Breast epithelium (tissue), 4 donors: Measurements from ENCODE around the gene PGM5. TPM values are rescaled to one million over a fixed set of nuclear protein-coding genes. Genes with fewer than 3 reads are reported as not detected.

Source experiments
- DNase-seq, 2 donors: peaks; one replicate each; pipeline ENCODE4 v3.0.0-alpha.2; 2019; ENCODE audit warnings: low spot score in 2 of 2
- H3K27ac ChIP-seq, 2 donors: fragments of 200-600 bp; sonication (generic) in 1 of 2; one replicate each; pipeline ENCODE4 v1.5.1; 2016 to 2019; ENCODE audit warnings: mild to moderate bottlenecking in 1 of 2
- H3K27me3 ChIP-seq, 2 donors: fragments of 200-600 bp; sonication (generic) in 1 of 2; one replicate each; pipeline versions ENCODE4 v1.5.1 to v1.6.0; 2017 to 2019; ENCODE audit warnings: control low read depth in 1 of 2, mild to moderate bottlenecking in 1 of 2
- H3K36me3 ChIP-seq: fragments of 200-600 bp; one replicate; pipeline ENCODE4 v1.5.1; 2019
- H3K4me1 ChIP-seq, 2 donors: fragments of 200-600 bp; sonication (generic); one replicate each; pipeline ENCODE4 v1.5.1; 2016 to 2019; ENCODE audit warnings: control low read depth in 1 of 2
- H3K4me3 ChIP-seq, 3 donors: fragments of 200-600 bp; sonication (generic); 1 replicate in 2 of 3; 2 replicates in 1 of 3; pipeline ENCODE4 v1.5.1; 2016 to 2019; ENCODE audit warnings: mild to moderate bottlenecking in 3 of 3, moderate library complexity in 2 of 3
- H3K9me3 ChIP-seq, 2 donors: fragments of 200-600 bp; sonication (generic) in 1 of 2; one replicate each; pipeline ENCODE4 v1.5.1; 2016 to 2019; ENCODE audit warnings: control low read depth in 1 of 2
- CTCF ChIP-seq, 3 donors: fragments of 450-650 bp; IDR thresholded peaks; one replicate each; pipeline ENCODE4 v1.5.1; 2016 to 2017; ENCODE audit warnings: antibody characterized with exemption in 3 of 3, mild to moderate bottlenecking in 3 of 3, moderate library complexity in 3 of 3
- POLR2A ChIP-seq: fragments of 450-650 bp; IDR thresholded peaks from one replicate; pipeline ENCODE4 v1.6.1; 2016; ENCODE audit warnings: antibody characterized with exemption, mild to moderate bottlenecking, moderate library complexity
- POLR2AphosphoS5 ChIP-seq, 3 donors: sonication (generic); formaldehyde crosslinking; IDR thresholded peaks; one replicate each; pipeline ENCODE4 v1.6.1; 2017; ENCODE audit warnings: antibody characterized with exemption in 3 of 3
- intact Hi-C: fragments of 100-400 bp; cut with DNase I; formaldehyde crosslinking; loops from one replicate; pipeline ENCODE4 v1.15.1; 2023; ENCODE audit warnings: low total_unique reads
- total RNA-seq, 3 donors: library from RNA; depleted of rRNA; stranded (reverse); fragments of >200 nt; gene quantifications; one replicate each; pipeline ENCODE4 v1.1.0, GENCODE V29; 2016

The PGM5 gene
- total RNA-seq, 3 donors from 2014 or later = 11.6 to 30.8 (median 22.2) TPM

- H3K9me3 ChIP-seq = no peaks in the 10 kb centered on the region
- no peaks in the 10 kb centered on the region for H3K27me3 ChIP-seq
- intact Hi-C loops = no loop called here
- H3K4me3 ChIP-seq = no peak overlapping the region
- no peak for DNase-seq
- no peaks in the 10 kb centered on the region for H3K36me3 ChIP-seq
- H3K4me1 ChIP-seq = no peaks in the 10 kb centered on the region
- TF ChIP-seq CTCF (IDR thresholded peaks at IDR 0.05) (no peak), POLR2AphosphoS5 (IDR thresholded peaks at IDR 0.05) (no peak), POLR2A (no peak)
- H3K27ac ChIP-seq = no peak overlapping the region
Observed at GRCh38 chr9:68530618-68531017, 174.2 kb downstream of the PGM5 start.

GRCh38 chr9:68532131-68532530 lies 175.7 kb downstream of the PGM5 start:
- intact Hi-C loops = no loop called here
- Histone ChIP-seq H3K9me3 (no peaks in the 10 kb centered on the region), H3K4me3 (no peak overlapping the region), H3K36me3 (no peaks in the 10 kb centered on the region), H3K4me1 (no peaks in the 10 kb centered on the region), H3K27ac (no peak overlapping the region), H3K27me3 (no peaks in the 10 kb centered on the region)
- no peak for DNase-seq
- TF ChIP-seq CTCF (IDR thresholded peaks at IDR 0.05) (no peak), POLR2AphosphoS5 (IDR thresholded peaks at IDR 0.05) (no peak), POLR2A (no peak)

DNA sequence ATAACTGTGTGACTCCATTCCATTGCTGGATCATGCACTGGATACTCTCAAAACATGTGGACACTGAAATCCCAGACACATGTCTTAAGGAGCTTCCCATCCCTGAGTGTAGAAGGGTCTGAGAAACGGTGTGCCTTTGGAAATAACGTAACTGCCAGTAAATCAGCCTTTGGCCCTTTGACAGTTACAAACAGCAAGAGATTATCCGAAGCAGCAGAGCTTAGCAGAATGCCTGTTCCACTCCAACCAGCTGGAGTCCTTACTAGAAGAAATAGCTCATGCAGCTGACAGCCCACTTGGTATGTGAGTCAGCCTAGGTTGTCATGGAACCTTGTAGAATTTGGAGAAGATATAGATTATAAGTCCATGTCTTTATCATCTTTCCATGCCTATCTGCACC lies 177.3 kb downstream of the PGM5 start:
- DNase-seq = no peak
- H3K27me3 ChIP-seq = no peaks in the 10 kb centered on the region
- no peak overlapping the region for H3K4me3 ChIP-seq
- TF ChIP-seq POLR2A (no peak), POLR2AphosphoS5 (IDR thresholded peaks at IDR 0.05) (no peak), CTCF (IDR thresholded peaks at IDR 0.05) (no peak)
- H3K4me1 ChIP-seq = no peaks in the 10 kb centered on the region
- intact Hi-C loops = no loop called here
- no peaks in the 10 kb centered on the region for H3K9me3 ChIP-seq
- no peaks in the 10 kb centered on the region for H3K36me3 ChIP-seq
- no peak overlapping the region for H3K27ac ChIP-seq

- Histone ChIP-seq H3K4me3 (no peak overlapping the region), H3K4me1 (no peaks in the 10 kb centered on the region), H3K27ac (no peak overlapping the region), H3K36me3 (no peaks in the 10 kb centered on the region), H3K27me3 (no peaks in the 10 kb centered on the region), H3K9me3 (no peaks in the 10 kb centered on the region)
- intact Hi-C loops = no loop called here
- TF ChIP-seq POLR2AphosphoS5 (IDR thresholded peaks at IDR 0.05) (no peak), CTCF (IDR thresholded peaks at IDR 0.05) (no peak), POLR2A (no peak)
- no peak for DNase-seq
Observed at GRCh38 chr9:68536876-68537615, 180.6 kb downstream of the PGM5 start.

DNA sequence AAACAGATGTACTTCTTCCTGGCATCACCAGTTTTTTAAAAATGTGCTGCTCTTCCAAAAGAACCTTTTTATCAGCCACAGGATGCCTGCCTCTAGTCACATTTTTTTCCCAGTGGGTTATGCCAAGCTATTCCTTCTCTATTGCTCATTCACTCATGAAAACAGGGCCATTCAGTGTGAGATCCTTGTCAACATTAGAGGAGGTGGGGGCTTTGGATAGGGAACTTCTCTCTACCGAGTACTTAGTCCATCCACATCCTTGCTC lies 181.1 kb downstream of the PGM5 start:
- Histone ChIP-seq H3K4me1 (no peaks in the 10 kb centered on the region), H3K27ac (no peak overlapping the region), H3K4me3 (no peak overlapping the region), H3K9me3 (no peaks in the 10 kb centered on the region), H3K36me3 (no peaks in the 10 kb centered on the region), H3K27me3 (no peaks in the 10 kb centered on the region)
- TF ChIP-seq CTCF (IDR thresholded peaks at IDR 0.05) = no peak
- TF ChIP-seq POLR2AphosphoS5 (IDR thresholded peaks at IDR 0.05) = no peak
- TF ChIP-seq POLR2A = no peak
- intact Hi-C loops = no loop called here
- no peak for DNase-seq
